Colonic mucosa (tissue), 4 donors: ENCODE results near the gene COL19A1. TPM values are rescaled to one million over a fixed set of nuclear protein-coding genes. Genes with fewer than 3 reads are reported as not detected.

Experiments used
- DNase-seq: peaks from one replicate; pipeline ENCODE4 v3.0.0-alpha.2; 2020
- H3K27ac ChIP-seq: fragments of 200-600 bp; one replicate; pipeline ENCODE4 v1.8.0; 2021
- H3K27me3 ChIP-seq: fragments of 200-600 bp; one replicate; pipeline ENCODE4 v1.8.0; 2021
- H3K36me3 ChIP-seq: fragments of 200-600 bp; one replicate; pipeline ENCODE4 v1.8.0; 2021
- H3K4me1 ChIP-seq: fragments of 200-600 bp; one replicate; pipeline ENCODE4 v1.8.0; 2021; ENCODE audit warnings: mild to moderate bottlenecking
- H3K4me3 ChIP-seq: fragments of 200-600 bp; one replicate; pipeline ENCODE4 v1.8.0; 2021
- H3K9ac ChIP-seq, 2 donors: one replicate each; pipeline ENCODE4 v1.7.0; 2013; ENCODE audit warnings: control low read depth in 2 of 2, low read depth in 2 of 2, low read length in 2 of 2
- H3K9me3 ChIP-seq: fragments of 200-600 bp; one replicate; pipeline ENCODE4 v1.8.0; 2021
- CTCF ChIP-seq: fragments of 200-600 bp; IDR thresholded peaks from one replicate; pipeline ENCODE4 v1.8.0; 2022; ENCODE audit warnings: antibody characterized with exemption, mild to moderate bottlenecking
- intact Hi-C: fragments of 100-400 bp; cut with DNase I; formaldehyde crosslinking; loops from one replicate; pipeline ENCODE4 v1.14.1; 2022
- total RNA-seq, 2 donors: library from RNA; stranded (reverse); fragmentation: NEBNext Ultra II Directional in 1 of 2; extraction: Animal tissue kit (Norgen Biotek cat#: 25700) in 1 of 2; gene quantifications; one replicate each; pipeline ENCODE4 v1.2.1, GENCODE V29; 2021
- donor health status: healthy.
- donor health status: DM: no; HTN: no; CAD: no.
- donor health status: DM: no; HTN: no; CAD: no.

Gene COL19A1
- total RNA-seq, 2 donors from 2014 or later = 0.22 to 0.56 TPM

GRCh38 chr6:70086806-70087205 is 220.4 kb downstream of the COL19A1 start:
- no peak overlapping the region for H3K27ac ChIP-seq
- no peak for TF ChIP-seq CTCF
- no peak overlapping the region for H3K9ac ChIP-seq
- H3K4me1 ChIP-seq = no peaks in the 10 kb centered on the region
- no peaks in the 10 kb centered on the region for H3K27me3 ChIP-seq
- no peaks in the 10 kb centered on the region for H3K9me3 ChIP-seq
- intact Hi-C loops = no loop called here
- DNase-seq = no peak
- no peak overlapping the region for H3K4me3 ChIP-seq
- H3K36me3 ChIP-seq = no peaks in the 10 kb centered on the region

- intact Hi-C loops = no loop called here
- no peak for TF ChIP-seq CTCF
- Histone ChIP-seq H3K4me3 (no peak overlapping the region), H3K9me3 (no peaks in the 10 kb centered on the region), H3K27ac (no peak overlapping the region), H3K36me3 (no peaks in the 10 kb centered on the region), H3K9ac (no peak overlapping the region), H3K4me1 (no peaks in the 10 kb centered on the region), H3K27me3 (no peaks in the 10 kb centered on the region)
- DNase-seq = no peak
Observed at GRCh38 chr6:70094156-70094555, 227.8 kb downstream of the COL19A1 start.

GRCh38 chr6:70099732-70100131 is 233.4 kb downstream of the COL19A1 start:
- DNase-seq = no peak
- H3K36me3 ChIP-seq = no peaks in the 10 kb centered on the region
- no peak overlapping the region for H3K4me3 ChIP-seq
- H3K27me3 ChIP-seq = no peaks in the 10 kb centered on the region
- no peak overlapping the region for H3K27ac ChIP-seq
- H3K9ac ChIP-seq = no peak overlapping the region
- H3K9me3 ChIP-seq = no peaks in the 10 kb centered on the region
- TF ChIP-seq CTCF = no peak
- intact Hi-C loops = loop anchor here (10.0 kb wide), 1 partner anchor 265 kb away; no protein-coding TSS in a partner anchor
- H3K4me1 ChIP-seq = no peaks in the 10 kb centered on the region

- no peak overlapping the region for H3K27ac ChIP-seq
- no peaks in the 10 kb centered on the region for H3K4me1 ChIP-seq
- peak; percentile 38 for TF ChIP-seq CTCF
- no peaks in the 10 kb centered on the region for H3K27me3 ChIP-seq
- H3K9ac ChIP-seq = no peak overlapping the region
- DNase-seq = peak; percentile 19
- H3K4me3 ChIP-seq = no peak overlapping the region
- H3K9me3 ChIP-seq = no peaks in the 10 kb centered on the region
- H3K36me3 ChIP-seq = no peaks in the 10 kb centered on the region
- intact Hi-C loops = loop anchor here (10.0 kb wide), 1 partner anchor 269 kb away; no protein-coding TSS in a partner anchor
Observed at GRCh38 chr6:70103798-70104197, 237.4 kb downstream of the COL19A1 start.

- Histone ChIP-seq H3K4me3 (no peak overlapping the region), H3K4me1 (no peaks in the 10 kb centered on the region), H3K9ac (no peak overlapping the region), H3K36me3 (no peaks in the 10 kb centered on the region), H3K27me3 (no peaks in the 10 kb centered on the region), H3K9me3 (no peaks in the 10 kb centered on the region), H3K27ac (no peak overlapping the region)
- peak; percentile 41 for TF ChIP-seq CTCF
- intact Hi-C loops = loop anchor here (10.0 kb wide), 1 partner anchor 273 kb away; no protein-coding TSS in a partner anchor
- no peak for DNase-seq
Observed at GRCh38 chr6:70107852-70108629, 241.7 kb downstream of the COL19A1 start.
